Activated naive CD4-positive, alpha-beta T cell treated with anti-CD3 and anti-CD28 coated beads, Interleukin-2, amount 50 U/mL, for 16 hours (primary cell): ENCODE data around the gene TMEM167A.
"Not testable (repeated sequence)": the region's sequence is repeated elsewhere in the genome, so short reads cannot be mapped to it uniquely, and the experiment has no call there.

Source experiments
- DNase-seq: peaks from one replicate; pipeline ENCODE4 v3.0.0-alpha.2; 2020

The TMEM167A gene

DNA sequence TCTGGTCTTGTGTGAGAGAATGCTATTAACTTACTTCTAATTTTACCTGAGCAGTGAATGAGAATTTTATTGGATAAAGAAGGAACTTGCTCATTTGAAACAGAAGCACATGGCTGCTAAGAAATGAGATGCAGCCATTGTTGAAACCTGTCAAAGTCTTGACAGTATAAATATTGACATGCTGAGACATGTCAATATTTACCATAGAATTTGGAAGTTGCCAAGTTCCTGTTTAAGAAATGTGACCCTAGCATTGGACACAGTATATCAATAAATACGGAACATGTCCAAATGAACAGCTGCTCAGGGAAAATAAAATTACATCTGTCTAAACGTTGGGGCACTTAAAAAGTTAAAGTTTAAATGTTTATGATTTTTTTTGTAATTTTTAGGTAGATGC is 7.9 kb upstream of the TMEM167A start:
- no peak for DNase-seq

GRCh38 chr5:83084336-83084735 is 7.1 kb upstream of the TMEM167A start:
- DNase-seq = no peak

DNA sequence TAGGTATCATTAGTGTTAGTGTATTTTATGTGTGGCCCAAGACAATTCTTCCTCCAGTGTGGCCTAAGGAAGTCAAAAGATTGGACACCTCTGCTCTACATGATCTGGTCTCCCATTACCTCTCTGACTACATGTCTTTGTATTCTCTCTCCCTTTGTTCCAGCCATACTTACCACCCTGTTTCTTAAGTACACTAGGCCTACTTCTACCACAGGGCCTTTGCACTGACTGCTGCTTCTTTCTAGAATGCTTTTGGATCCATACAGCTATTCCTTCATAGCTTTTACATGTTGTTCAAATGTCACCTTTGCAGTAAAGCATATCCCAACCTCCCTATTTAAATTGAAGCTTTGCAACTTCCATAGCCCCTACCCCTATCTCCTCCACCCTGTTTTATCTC is 5.6 kb upstream of the TMEM167A start:
- no peak for DNase-seq

- DNase-seq = no peak
These were observed 568 bp upstream of the TMEM167A start for GRCh38 chr5:83077662-83078261.

- no peak for DNase-seq
These were observed 4.2 kb downstream of the TMEM167A start for GRCh38 chr5:83072966-83073365.

- no peak for DNase-seq
These were observed 5.7 kb downstream of the TMEM167A start for GRCh38 chr5:83071286-83072051.

GRCh38 chr5:83069096-83069799 is 7.9 kb downstream of the TMEM167A start:
- no peak for DNase-seq

GRCh38 chr5:83067377-83067776 is 9.8 kb downstream of the TMEM167A start:
- DNase-seq = not testable (repeated sequence)

DNA sequence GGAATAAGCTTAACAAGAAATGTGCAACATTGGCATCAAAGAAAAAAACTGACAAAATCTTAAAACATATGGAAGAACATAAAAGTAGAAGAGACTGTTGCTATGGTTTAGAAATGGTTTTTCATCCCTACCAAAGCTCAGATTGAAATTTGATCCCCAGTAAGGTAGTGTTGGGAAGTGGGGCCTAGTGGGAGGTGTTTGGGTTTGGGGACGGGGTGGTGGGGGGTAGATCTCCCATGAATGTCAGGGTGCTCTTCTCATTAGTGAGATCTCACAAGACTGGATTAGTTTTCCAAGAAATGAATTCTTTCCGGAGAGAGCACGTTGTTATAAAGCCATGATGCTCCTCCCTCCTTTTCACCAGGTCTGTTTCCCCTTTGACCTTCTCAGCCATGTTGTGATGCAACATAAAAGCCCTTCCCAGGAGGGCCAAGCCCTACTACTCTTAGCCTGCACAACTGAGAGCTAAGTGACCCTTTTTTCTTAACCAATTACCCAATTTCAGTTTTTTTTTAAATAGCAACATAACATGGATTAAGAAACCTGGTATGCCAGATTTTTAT is 10.6 kb downstream of the TMEM167A start:
- no peak for DNase-seq

- DNase-seq = no peak
These were observed 17.9 kb downstream of the TMEM167A start for GRCh38 chr5:83059341-83059740.

GRCh38 chr5:83058726-83059125 is 18.5 kb downstream of the TMEM167A start:
- DNase-seq = no peak

DNA sequence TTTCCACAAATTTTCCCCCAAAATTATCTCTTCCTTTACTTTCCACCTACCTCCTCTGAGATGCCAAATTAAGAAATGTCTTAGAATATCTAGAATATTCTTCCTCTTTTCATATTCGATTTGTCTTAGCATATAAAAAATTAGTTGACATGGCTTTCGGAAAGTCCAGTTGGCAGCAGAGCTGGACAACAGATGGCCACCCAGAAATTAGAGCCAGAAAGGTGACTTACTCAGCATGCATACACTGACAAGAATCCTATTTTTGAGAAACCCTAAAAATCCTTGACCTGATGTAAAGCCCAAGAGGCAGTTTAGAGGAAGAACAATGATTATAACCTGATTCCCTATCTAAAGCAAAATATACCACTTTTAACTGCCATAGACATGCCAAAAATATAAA is 22.0 kb downstream of the TMEM167A start:
- no peak for DNase-seq

- DNase-seq = no peak
These were observed 26.4 kb downstream of the TMEM167A start for GRCh38 chr5:83050723-83051340.

GRCh38 chr5:83049370-83049885 is 27.8 kb downstream of the TMEM167A start:
- DNase-seq = no peak

GRCh38 chr5:83048811-83049210 is 28.4 kb downstream of the TMEM167A start:
- no peak for DNase-seq

DNA sequence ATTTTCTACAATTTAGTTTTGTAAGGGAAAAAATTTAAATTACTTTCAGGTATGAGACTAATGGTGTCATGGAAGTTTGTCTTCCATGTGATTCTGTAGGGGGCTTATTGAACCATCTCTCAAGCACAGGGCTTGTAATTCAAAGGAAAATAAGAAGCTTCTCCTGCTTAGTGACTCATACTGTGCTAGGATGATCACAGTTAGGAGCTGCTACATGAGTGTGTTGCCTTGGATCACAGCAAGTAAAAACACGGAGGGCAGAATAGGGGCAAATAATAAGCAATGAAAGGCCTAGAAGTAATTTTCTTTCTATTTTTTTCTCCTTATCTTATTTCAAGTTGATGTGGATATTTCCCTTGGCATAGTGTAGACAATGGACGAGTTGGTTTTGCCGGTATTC is 28.9 kb downstream of the TMEM167A start:
- DNase-seq = no peak

DNA sequence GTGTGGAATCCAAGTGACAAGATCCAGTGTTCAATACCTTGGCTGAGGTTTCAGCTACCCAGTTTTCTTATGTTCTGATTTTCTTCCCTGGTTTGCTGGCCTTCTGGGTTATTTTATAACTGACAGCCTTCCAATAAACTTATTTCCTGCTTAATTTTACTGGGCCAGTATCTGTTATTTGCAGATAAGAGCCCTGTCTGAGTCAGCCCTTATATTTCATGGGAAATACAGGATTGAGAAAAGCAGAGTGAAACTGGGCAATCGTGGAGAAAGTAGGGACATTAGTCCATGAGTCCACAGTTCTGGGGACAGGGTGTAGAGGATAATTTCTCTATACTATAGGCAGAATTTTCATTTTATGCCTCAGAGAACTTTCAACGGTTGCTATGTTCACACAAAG is 32.3 kb downstream of the TMEM167A start:
- DNase-seq = no peak

GRCh38 chr5:83042507-83042906 is 34.7 kb downstream of the TMEM167A start:
- DNase-seq = no peak

DNA sequence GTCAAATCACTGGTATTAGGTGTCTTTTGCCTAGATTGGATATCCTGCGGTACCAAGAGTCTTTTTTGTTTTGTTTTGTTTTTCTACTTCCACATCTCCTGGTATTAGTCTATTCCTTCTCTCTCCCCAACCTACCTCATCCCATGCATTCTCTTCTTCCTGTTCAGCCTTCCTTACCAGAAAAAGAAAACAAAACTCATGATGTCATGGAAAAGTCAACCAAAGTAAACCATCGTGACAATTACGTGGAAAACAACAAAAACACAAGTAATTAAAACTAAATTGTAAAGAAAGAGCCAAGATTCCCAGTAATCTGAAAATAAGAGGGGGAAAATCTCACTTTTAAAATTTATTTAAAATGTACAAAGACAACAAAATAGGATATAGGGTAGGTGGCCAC is 38.3 kb downstream of the TMEM167A start:
- DNase-seq = no peak

- no peak for DNase-seq
These were observed 40.1 kb downstream of the TMEM167A start for GRCh38 chr5:83036991-83037575.

DNA sequence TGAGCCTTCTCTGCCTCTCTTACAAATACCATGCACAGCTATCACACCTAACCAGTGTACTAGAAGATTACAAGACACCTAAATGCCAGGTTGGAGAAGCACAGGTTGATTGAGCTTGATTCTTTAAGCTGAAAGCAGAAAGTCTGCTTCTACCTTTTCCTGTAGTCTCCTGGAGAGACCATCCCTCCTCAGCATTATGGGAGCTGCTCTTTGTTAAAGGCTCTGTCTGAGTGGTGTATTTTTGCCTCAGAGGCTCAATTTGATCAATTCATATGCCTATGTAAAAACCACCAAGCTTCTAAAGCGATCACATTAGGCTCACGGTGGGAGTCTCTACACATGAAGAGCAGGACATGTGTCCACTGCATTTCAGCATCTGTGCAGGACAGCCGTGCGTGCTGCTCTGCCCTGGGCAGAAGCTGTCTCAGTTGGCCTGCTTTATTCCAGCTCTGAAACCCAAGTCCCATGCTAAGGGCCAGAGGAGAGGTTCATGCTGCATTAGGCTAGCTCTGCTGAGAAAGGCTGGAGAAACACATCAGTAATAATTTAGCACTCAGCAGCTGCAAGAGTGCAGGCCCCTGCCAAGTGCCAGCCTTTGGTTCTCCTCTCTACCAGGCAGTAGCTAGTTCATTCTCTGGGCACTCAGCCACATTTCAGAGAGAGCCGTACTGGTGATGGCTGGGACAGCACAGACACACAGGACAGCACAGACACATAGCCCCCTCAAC is 41.7 kb downstream of the TMEM167A start:
- DNase-seq = no peak
